GM23338 (cell line): Measurements from ENCODE around the gene APOBEC2. TPM values are rescaled to one million over a fixed set of nuclear protein-coding genes. Genes with fewer than 3 reads are reported as not detected.

Experiments
- ATAC-seq: fragments of 200-7000 bp; cut with Tn5 transposase; 3 replicates; pipeline ENCODE4 v1.9.1; 2020
- DNase-seq: peaks from one replicate; pipeline ENCODE4 v3.0.0-alpha.2; 2015; ENCODE audit warnings: low spot score
- H2AFZ ChIP-seq: fragments of 200-600 bp; sonication (generic); 2 replicates; pipeline ENCODE4 v1.8.0; 2016; ENCODE audit warnings: antibody characterized with exemption, mild to moderate bottlenecking, moderate library complexity
- H3F3A ChIP-seq: fragments of 200-600 bp; sonication (generic); replicated peaks from 2 replicates; pipeline ENCODE4 v1.8.0; 2017; ENCODE audit warnings: antibody characterized with exemption, mixed run types, low read depth
- H3K27ac ChIP-seq: fragments of 200-600 bp; sonication (generic); 2 replicates; pipeline ENCODE4 v1.6.1; 2016; ENCODE audit warnings: low read depth
- H3K27me3 ChIP-seq: fragments of 200-600 bp; sonication (generic); 2 replicates; pipeline ENCODE4 v1.8.0; 2016; ENCODE audit warnings: mild to moderate bottlenecking, mixed run types, moderate library complexity; ENCODE audit not compliant: insufficient read depth
- H3K36me3 ChIP-seq: fragments of 200-600 bp; sonication (generic); 2 replicates; pipeline ENCODE4 v1.8.0; 2016; ENCODE audit warnings: mild to moderate bottlenecking; ENCODE audit not compliant: insufficient read depth
- H3K4me1 ChIP-seq: fragments of 200-600 bp; sonication (generic); 2 replicates; pipeline ENCODE4 v1.8.0; 2016; ENCODE audit warnings: mild to moderate bottlenecking, moderate library complexity; ENCODE audit not compliant: insufficient read depth
- H3K4me2 ChIP-seq: fragments of 200-600 bp; sonication (generic); 2 replicates; pipeline ENCODE4 v1.7.1; 2017; ENCODE audit warnings: mixed run types
- H3K4me3 ChIP-seq: fragments of 200-600 bp; sonication (generic); 2 replicates; pipeline ENCODE4 v1.6.1; 2016; ENCODE audit warnings: mixed run types
- H3K79me2 ChIP-seq: fragments of 200-600 bp; sonication (generic); replicated peaks from 2 replicates; pipeline ENCODE4 v1.8.0; 2017; ENCODE audit warnings: mild to moderate bottlenecking; ENCODE audit not compliant: insufficient read depth
- H3K9me2 ChIP-seq: fragments of 200-600 bp; sonication (generic); 2 replicates; pipeline ENCODE4 v1.8.0; 2017; ENCODE audit not compliant: insufficient read depth
- H4K20me1 ChIP-seq: fragments of 200-600 bp; sonication (generic); replicated peaks from 2 replicates; pipeline ENCODE4 v1.8.0; 2017; ENCODE audit warnings: mild to moderate bottlenecking; ENCODE audit not compliant: insufficient read depth
- H3K27ac Mint-ChIP-seq: 2 replicates; pipeline ENCODE4 v1.8.0; 2020; ENCODE audit warnings: inconsistent platforms, mild to moderate bottlenecking, moderate library complexity, mixed read lengths
- H3K27me3 Mint-ChIP-seq: 3 replicates; pipeline ENCODE4 v1.8.0; 2022; ENCODE audit warnings: low read depth, mild to moderate bottlenecking, moderate library complexity, mixed read lengths, inconsistent platforms; ENCODE audit not compliant: insufficient read depth, poor library complexity
- H3K36me3 Mint-ChIP-seq: 3 replicates; pipeline ENCODE4 v1.8.0; 2021; ENCODE audit warnings: low read depth, mild to moderate bottlenecking, inconsistent platforms, moderate library complexity, mixed read lengths
- H3K4me1 Mint-ChIP-seq: 3 replicates; pipeline ENCODE4 v1.8.0; 2020; ENCODE audit warnings: mild to moderate bottlenecking, inconsistent platforms, mixed read lengths
- H3K4me3 Mint-ChIP-seq: 3 replicates; pipeline ENCODE4 v1.8.0; 2021; ENCODE audit warnings: moderate library complexity, mild to moderate bottlenecking, inconsistent platforms, mixed read lengths
- H3K9me3 Mint-ChIP-seq: 3 replicates; pipeline ENCODE4 v1.8.0; 2020; ENCODE audit warnings: moderate library complexity, mild to moderate bottlenecking, inconsistent platforms, mixed read lengths
- CTCF ChIP-seq, 2 experiments: fragments of 200-600 bp in 1 of 2; sonication (generic) in 1 of 2; conservative IDR thresholded peaks; 2 replicates each; pipeline versions ENCODE4 v1.5.1 to v1.6.1; 2016 to 2017; ENCODE audit warnings: antibody characterized with exemption in 2 of 2, low read depth in 2 of 2, mild to moderate bottlenecking in 2 of 2, moderate library complexity in 1 of 2
- ETS1 ChIP-seq: IDR thresholded peaks from 2 replicates; pipeline ENCODE4 v1.6.1; 2016; ENCODE audit warnings: antibody characterized with exemption
- EZH2phosphoT487 ChIP-seq: fragments of 200-600 bp; sonication (generic); IDR thresholded peaks from one replicate; pipeline ENCODE4 v1.8.1; 2018; ENCODE audit warnings: antibody characterized with exemption; ENCODE audit not compliant: unreplicated experiment
- JUNB ChIP-seq: IDR thresholded peaks from one replicate; pipeline ENCODE4 v1.6.1; 2016; ENCODE audit warnings: antibody characterized with exemption; ENCODE audit not compliant: unreplicated experiment
- STAT1 ChIP-seq: IDR thresholded peaks from one replicate; pipeline ENCODE4 v1.6.1; 2016; ENCODE audit warnings: antibody characterized with exemption; ENCODE audit not compliant: unreplicated experiment
- polyA plus RNA-seq: library from polyadenylated mRNA; unstranded; fragments of >200 nt; fragmentation: Nextera tagmentation; extraction: Ambion mirVana; gene quantifications from 2 replicates; pipeline ENCODE4 v1.2.1, GENCODE V29; 2016
- total RNA-seq: library from RNA; depleted of rRNA; stranded (reverse); fragments of >200 nt; shearing (Covaris generic); gene quantifications from 2 replicates; pipeline ENCODE4 v1.2.3, GENCODE V29; 2014
- TF ChIP-seq, protein P1 (sequence below): fragments of 250-450 bp; sonication (Bioruptor Pico); IDR thresholded peaks from 2 replicates; pipeline ENCODE4 v1.5.0; 2020; ENCODE audit warnings: mild to moderate bottlenecking, moderate library complexity

The APOBEC2 gene
- total and polyA plus RNA-seq, 2 experiments from 2014 or later: 2.4 TPM; not detected in 1

GRCh38 chr6:41036186-41036585, 16.8 kb upstream of the APOBEC2 start (continued):
- no peak for TF ChIP-seq CTCF (conservative IDR thresholded peaks at IDR 0.05; ENCODE audit: low read depth in 2 of 2)

- Mint-ChIP-seq H3K36me3 (no peaks in the 10 kb centered on the region), H3K4me1 (peaks cover 13% of the 10 kb centered on the region), H3K9me3 (no peaks in the 10 kb centered on the region), H3K4me3 (no peak overlapping the region), H3K27me3 (peaks cover 8% of the 10 kb centered on the region), H3K27ac (no peak overlapping the region)
- Histone ChIP-seq H4K20me1 (no peaks in the 10 kb centered on the region), H2AFZ (no peak overlapping the region), H3F3A (no peaks in the 10 kb centered on the region), H3K36me3 (no peaks in the 10 kb centered on the region), H3K4me2 (no peak overlapping the region), H3K27me3 (no peaks in the 10 kb centered on the region), H3K9me2 (no peaks in the 10 kb centered on the region), H3K27ac (no peak overlapping the region), H3K4me3 (no peak overlapping the region), H3K4me1 (no peaks in the 10 kb centered on the region; the same call in 1 of the 2 replicates), H3K79me2 (no peaks in the 10 kb centered on the region)
- DNase-seq (no peak), ATAC-seq (no peak)
- TF ChIP-seq ETS1 (no peak), JUNB (no peak), EZH2phosphoT487 (no peak), STAT1 (no peak)
- TF ChIP-seq, protein P1, sequence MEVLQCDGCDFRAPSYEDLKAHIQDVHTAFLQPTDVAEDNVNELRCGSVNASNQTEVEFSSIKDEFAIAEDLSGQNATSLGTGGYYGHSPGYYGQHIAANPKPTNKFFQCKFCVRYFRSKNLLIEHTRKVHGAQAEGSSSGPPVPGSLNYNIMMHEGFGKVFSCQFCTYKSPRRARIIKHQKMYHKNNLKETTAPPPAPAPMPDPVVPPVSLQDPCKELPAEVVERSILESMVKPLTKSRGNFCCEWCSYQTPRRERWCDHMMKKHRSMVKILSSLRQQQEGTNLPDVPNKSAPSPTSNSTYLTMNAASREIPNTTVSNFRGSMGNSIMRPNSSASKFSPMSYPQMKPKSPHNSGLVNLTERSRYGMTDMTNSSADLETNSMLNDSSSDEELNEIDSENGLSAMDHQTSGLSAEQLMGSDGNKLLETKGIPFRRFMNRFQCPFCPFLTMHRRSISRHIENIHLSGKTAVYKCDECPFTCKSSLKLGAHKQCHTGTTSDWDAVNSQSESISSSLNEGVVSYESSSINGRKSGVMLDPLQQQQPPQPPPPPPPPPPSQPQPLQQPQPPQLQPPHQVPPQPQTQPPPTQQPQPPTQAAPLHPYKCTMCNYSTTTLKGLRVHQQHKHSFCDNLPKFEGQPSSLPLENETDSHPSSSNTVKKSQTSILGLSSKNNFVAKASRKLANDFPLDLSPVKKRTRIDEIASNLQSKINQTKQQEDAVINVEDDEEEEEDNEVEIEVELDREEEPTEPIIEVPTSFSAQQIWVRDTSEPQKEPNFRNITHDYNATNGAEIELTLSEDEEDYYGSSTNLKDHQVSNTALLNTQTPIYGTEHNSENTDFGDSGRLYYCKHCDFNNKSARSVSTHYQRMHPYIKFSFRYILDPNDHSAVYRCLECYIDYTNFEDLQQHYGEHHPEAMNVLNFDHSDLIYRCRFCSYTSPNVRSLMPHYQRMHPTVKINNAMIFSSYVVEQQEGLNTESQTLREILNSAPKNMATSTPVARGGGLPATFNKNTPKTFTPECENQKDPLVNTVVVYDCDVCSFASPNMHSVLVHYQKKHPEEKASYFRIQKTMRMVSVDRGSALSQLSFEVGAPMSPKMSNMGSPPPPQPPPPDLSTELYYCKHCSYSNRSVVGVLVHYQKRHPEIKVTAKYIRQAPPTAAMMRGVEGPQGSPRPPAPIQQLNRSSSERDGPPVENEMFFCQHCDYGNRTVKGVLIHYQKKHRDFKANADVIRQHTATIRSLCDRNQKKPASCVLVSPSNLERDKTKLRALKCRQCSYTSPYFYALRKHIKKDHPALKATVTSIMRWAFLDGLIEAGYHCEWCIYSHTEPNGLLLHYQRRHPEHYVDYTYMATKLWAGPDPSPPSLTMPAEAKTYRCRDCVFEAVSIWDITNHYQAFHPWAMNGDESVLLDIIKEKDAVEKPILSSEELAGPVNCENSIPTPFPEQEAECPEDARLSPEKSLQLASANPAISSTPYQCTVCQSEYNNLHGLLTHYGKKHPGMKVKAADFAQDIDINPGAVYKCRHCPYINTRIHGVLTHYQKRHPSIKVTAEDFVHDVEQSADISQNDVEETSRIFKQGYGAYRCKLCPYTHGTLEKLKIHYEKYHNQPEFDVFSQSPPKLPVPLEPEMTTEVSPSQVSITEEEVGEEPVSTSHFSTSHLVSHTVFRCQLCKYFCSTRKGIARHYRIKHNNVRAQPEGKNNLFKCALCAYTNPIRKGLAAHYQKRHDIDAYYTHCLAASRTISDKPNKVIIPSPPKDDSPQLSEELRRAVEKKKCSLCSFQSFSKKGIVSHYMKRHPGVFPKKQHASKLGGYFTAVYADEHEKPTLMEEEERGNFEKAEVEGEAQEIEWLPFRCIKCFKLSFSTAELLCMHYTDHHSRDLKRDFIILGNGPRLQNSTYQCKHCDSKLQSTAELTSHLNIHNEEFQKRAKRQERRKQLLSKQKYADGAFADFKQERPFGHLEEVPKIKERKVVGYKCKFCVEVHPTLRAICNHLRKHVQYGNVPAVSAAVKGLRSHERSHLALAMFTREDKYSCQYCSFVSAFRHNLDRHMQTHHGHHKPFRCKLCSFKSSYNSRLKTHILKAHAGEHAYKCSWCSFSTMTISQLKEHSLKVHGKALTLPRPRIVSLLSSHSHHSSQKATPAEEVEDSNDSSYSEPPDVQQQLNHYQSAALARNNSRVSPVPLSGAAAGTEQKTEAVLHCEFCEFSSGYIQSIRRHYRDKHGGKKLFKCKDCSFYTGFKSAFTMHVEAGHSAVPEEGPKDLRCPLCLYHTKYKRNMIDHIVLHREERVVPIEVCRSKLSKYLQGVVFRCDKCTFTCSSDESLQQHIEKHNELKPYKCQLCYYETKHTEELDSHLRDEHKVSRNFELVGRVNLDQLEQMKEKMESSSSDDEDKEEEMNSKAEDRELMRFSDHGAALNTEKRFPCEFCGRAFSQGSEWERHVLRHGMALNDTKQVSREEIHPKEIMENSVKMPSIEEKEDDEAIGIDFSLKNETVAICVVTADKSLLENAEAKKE (CRISPR knock-in tag): no peak
These were observed 16.4 kb upstream of the APOBEC2 start for GRCh38 chr6:41036601-41037000.
